RWPE1 (cell line): Measurements from ENCODE around the gene TPGS2.

ENCODE experiments used
- CTCF ChIA-PET: fragments of 350-600 bp; sonication (Branson Sonifier 250); formaldehyde crosslinking; extraction: SDS; loops from one replicate; lab custom pipeline; 2021; lab: Yijun Ruan, JAX
- POLR2A ChIA-PET: fragments of 400-600 bp; formaldehyde crosslinking; extraction: SDS; loops from one replicate; lab custom pipeline; 2020; ENCODE audit warnings: antibody characterized with exemption; ENCODE audit not compliant: low non-redundant PET; lab: Yijun Ruan, JAX
- DNase-seq: peaks from one replicate; pipeline ENCODE4 v3.0.0; 2012; ENCODE audit warnings: low spot score
- H3K27ac ChIP-seq: fragments of 450-650 bp; 2 replicates; pipeline ENCODE4 v1.5.1; 2017
- CTCF ChIP-seq: fragments of 450-650 bp; conservative IDR thresholded peaks from 2 replicates; pipeline ENCODE4 v1.5.1; 2017; ENCODE audit warnings: low read depth, mild to moderate bottlenecking

The TPGS2 gene

GRCh38 chr18:36843199-36843598 is 14.4 kb upstream of the TPGS2 start:
- CTCF ChIA-PET, result no interaction called here
- DNase-seq, result no peak
- TF ChIP-seq CTCF, result no peak
- POLR2A ChIA-PET, result no interaction called here
- no peak overlapping the region for H3K27ac ChIP-seq

GRCh38 chr18:36839835-36840234 is 11.0 kb upstream of the TPGS2 start:
- ChIA-PET CTCF (no interaction called here), POLR2A (no interaction called here)
- H3K27ac ChIP-seq, result no peak overlapping the region
- TF ChIP-seq CTCF, result no peak
- DNase-seq, result no peak

GRCh38 chr18:36835927-36836326 is 7.1 kb upstream of the TPGS2 start:
- DNase-seq, result no peak
- H3K27ac ChIP-seq, result no peak overlapping the region
- TF ChIP-seq CTCF, result no peak
- ChIA-PET POLR2A (no interaction called here), CTCF (no interaction called here)

GRCh38 chr18:36833120-36833519 is 4.3 kb upstream of the TPGS2 start:
- CTCF ChIA-PET, result no interaction called here
- H3K27ac ChIP-seq, result no peak overlapping the region
- POLR2A ChIA-PET, result no interaction called here
- no peak for TF ChIP-seq CTCF
- no peak for DNase-seq

GRCh38 chr18:36831139-36831538 is 2.3 kb upstream of the TPGS2 start:
- POLR2A ChIA-PET, result no interaction called here

GRCh38 chr18:36830158-36830495 is 1.3 kb upstream of the TPGS2 start:
- POLR2A ChIA-PET, result no interaction called here
- DNase-seq, result no peak
- CTCF ChIA-PET, result no interaction called here
- H3K27ac ChIP-seq, result no peak overlapping the region
- TF ChIP-seq CTCF, result no peak

More at GRCh38 chr18:36831139-36831538, 2.3 kb upstream of the TPGS2 start:
- TF ChIP-seq CTCF, result no peak
- DNase-seq, result no peak
- CTCF ChIA-PET, result no interaction called here
- H3K27ac ChIP-seq, result no peak overlapping the region
